Parietal lobe (tissue), 1 donor: Measurements from ENCODE around the gene INHBB. TPM values are rescaled to one million over a fixed set of nuclear protein-coding genes. Genes with fewer than 3 reads are reported as not detected.

Experiments
- total RNA-seq: library from RNA; depleted of rRNA; stranded (reverse); fragments of >200 nt; gene quantifications from one replicate; pipeline ENCODE4 v1.2.3, GENCODE V29; 2014

The INHBB gene
- 7.2 TPM for total RNA-seq

GRCh38 chr2:120346026-120346666 lies at the start of gene INHBB:
Gene INHBB (plus strand): TSS chr2:120346136. CDS start chr2:120346189, 53 bp downstream.

Other genes with a start within 250 kb of the INHBB start
- 20.0 TPM for gene TMEM185B, start 122.7 kb upstream of the INHBB start, total RNA-seq
- gene RALB, start 93.3 kb upstream of the INHBB start, total RNA-seq: 26.9 TPM